Mesothelial cell of epicardium (in vitro differentiated cells): Measurements from ENCODE around the gene C20orf204. TPM values are rescaled to one million over a fixed set of nuclear protein-coding genes. Genes with fewer than 3 reads are reported as not detected.

Source experiments
- DNase-seq, 2 experiments: peaks; one replicate each; pipeline ENCODE4 v3.0.0; 2021; ENCODE audit warnings: low spot score in 2 of 2; ENCODE audit not compliant: unreplicated experiment in 2 of 2
- H3K27ac Mint-ChIP-seq: 2 replicates; pipeline ENCODE4 v1.8.0; 2021; ENCODE audit warnings: mixed read lengths
- H3K27me3 Mint-ChIP-seq: 2 replicates; pipeline ENCODE4 v1.8.0; 2021; ENCODE audit warnings: low read depth, mixed read lengths
- H3K36me3 Mint-ChIP-seq: 2 replicates; pipeline ENCODE4 v1.8.0; 2021; ENCODE audit warnings: mixed read lengths
- H3K4me1 Mint-ChIP-seq: 2 replicates; pipeline ENCODE4 v1.8.0; 2021; ENCODE audit warnings: mixed read lengths
- H3K4me3 Mint-ChIP-seq: 2 replicates; pipeline ENCODE4 v1.8.0; 2021; ENCODE audit warnings: mild to moderate bottlenecking, moderate library complexity, mixed read lengths
- H3K9me3 Mint-ChIP-seq: 2 replicates; pipeline ENCODE4 v1.8.0; 2021; ENCODE audit warnings: mixed read lengths
- CTCF ChIP-seq: fragments of 200-600 bp; sonication (generic); IDR thresholded peaks from one replicate; pipeline ENCODE4 v1.5.0; 2021; ENCODE audit warnings: antibody characterized with exemption; ENCODE audit not compliant: unreplicated experiment
- total RNA-seq: library from RNA; stranded (reverse); gene quantifications from 3 replicates; pipeline ENCODE4 v1.2.1, GENCODE V29; 2021

The C20orf204 gene
- total RNA-seq, 1 donor from 2014 or later = 4.2 TPM

GRCh38 chr20:64037199-64037497, 1.2 kb downstream of the C20orf204 start:
- no peak for TF ChIP-seq CTCF
- no peak overlapping the region for H3K4me3 Mint-ChIP-seq
- peaks cover 49% of the 10 kb centered on the region for H3K27me3 Mint-ChIP-seq
- H3K27ac Mint-ChIP-seq = no peak overlapping the region
- peaks cover 4% of the 10 kb centered on the region for H3K36me3 Mint-ChIP-seq
- H3K4me1 Mint-ChIP-seq = peaks cover 8% of the 10 kb centered on the region
- no peak for DNase-seq
- H3K9me3 Mint-ChIP-seq = no peaks in the 10 kb centered on the region

GRCh38 chr20:64037498-64038213, 1.7 kb downstream of the C20orf204 start:
- no peak overlapping the region for H3K27ac Mint-ChIP-seq
- no peak for DNase-seq

GRCh38 chr20:64038224-64038564, 2.2 kb downstream of the C20orf204 start:
- no peak for TF ChIP-seq CTCF
- DNase-seq = no peak
- peaks cover 8% of the 10 kb centered on the region for H3K4me1 Mint-ChIP-seq
- H3K27me3 Mint-ChIP-seq = peaks cover 52% of the 10 kb centered on the region
- H3K4me3 Mint-ChIP-seq = peak overlapping the region; percentile 17
- H3K36me3 Mint-ChIP-seq = peaks cover 4% of the 10 kb centered on the region
- no peaks in the 10 kb centered on the region for H3K9me3 Mint-ChIP-seq
- H3K27ac Mint-ChIP-seq = no peak overlapping the region

More at GRCh38 chr20:64037498-64038213, 1.7 kb downstream of the C20orf204 start:
- Mint-ChIP-seq H3K27me3 (peaks cover 50% of the 10 kb centered on the region), H3K36me3 (peaks cover 4% of the 10 kb centered on the region), H3K4me1 (peaks cover 8% of the 10 kb centered on the region), H3K4me3 (peak overlapping the region; percentile 46), H3K9me3 (no peaks in the 10 kb centered on the region)
- no peak for TF ChIP-seq CTCF

GRCh38 chr20:64038565-64039292, 2.7 kb downstream of the C20orf204 start:
- Mint-ChIP-seq H3K27me3 (peaks cover 57% of the 10 kb centered on the region), H3K9me3 (no peaks in the 10 kb centered on the region), H3K4me3 (peak overlapping the region; percentile 56), H3K36me3 (peaks cover 2% of the 10 kb centered on the region), H3K4me1 (peaks cover 8% of the 10 kb centered on the region), H3K27ac (no peak overlapping the region)
- peak; percentile 72 for TF ChIP-seq CTCF
- peak; percentile 68 to 86 for DNase-seq

GRCh38 chr20:64039293-64040160, 3.5 kb downstream of the C20orf204 start:
- no peaks in the 10 kb centered on the region for H3K36me3 Mint-ChIP-seq

More at GRCh38 chr20:64039293-64040160, 3.5 kb downstream of the C20orf204 start:
- H3K27me3 Mint-ChIP-seq = peaks cover 63% of the 10 kb centered on the region
- H3K27ac Mint-ChIP-seq = no peak overlapping the region
- H3K4me1 Mint-ChIP-seq = peaks cover 8% of the 10 kb centered on the region
- no peaks in the 10 kb centered on the region for H3K9me3 Mint-ChIP-seq
- DNase-seq = no peak
- TF ChIP-seq CTCF = no peak
- H3K4me3 Mint-ChIP-seq = peak overlapping the region; percentile 56
